ENCODE results near the gene SHQ1.
"Not testable (repeated sequence)": the region's sequence is repeated elsewhere in the genome, so short reads cannot be mapped to it uniquely, and the experiment has no call there.

The SHQ1 gene

GRCh38 chr3:72721683-72722381, 126.4 kb downstream of the SHQ1 start:
- H3K36me3 Mint-ChIP-seq (ENCODE audit: low read depth), result no peaks in the 10 kb centered on the region
- DNase-seq (ENCODE audit: low spot score), result no peak
- H3K9me3 Mint-ChIP-seq, result no peaks in the 10 kb centered on the region
- no peak overlapping the region for H3K27ac Mint-ChIP-seq
- H3K27me3 Mint-ChIP-seq (ENCODE audit: low read depth), result peaks cover 2% of the 10 kb centered on the region
- peaks cover 8% of the 10 kb centered on the region for H3K4me1 Mint-ChIP-seq (ENCODE audit: low read depth)
- H3K4me3 Mint-ChIP-seq, result no peak overlapping the region

GRCh38 chr3:72720566-72720965, 127.7 kb downstream of the SHQ1 start:
- H3K27me3 Mint-ChIP-seq (ENCODE audit: low read depth), result peaks cover 2% of the 10 kb centered on the region
- H3K4me1 Mint-ChIP-seq (ENCODE audit: low read depth), result peaks cover 8% of the 10 kb centered on the region
- no peaks in the 10 kb centered on the region for H3K9me3 Mint-ChIP-seq
- H3K4me3 Mint-ChIP-seq, result no peak overlapping the region
- DNase-seq (ENCODE audit: low spot score), result no peak
- no peak overlapping the region for H3K27ac Mint-ChIP-seq
- no peaks in the 10 kb centered on the region for H3K36me3 Mint-ChIP-seq (ENCODE audit: low read depth)

GRCh38 chr3:72719137-72719536, 129.1 kb downstream of the SHQ1 start:
- Mint-ChIP-seq H3K9me3 (no peaks in the 10 kb centered on the region), H3K27me3 (ENCODE audit: low read depth) (peaks cover 5% of the 10 kb centered on the region), H3K4me1 (ENCODE audit: low read depth) (peaks cover 8% of the 10 kb centered on the region), H3K27ac (no peak overlapping the region), H3K36me3 (ENCODE audit: low read depth) (no peaks in the 10 kb centered on the region), H3K4me3 (no peak overlapping the region)
- DNase-seq (ENCODE audit: low spot score), result no peak

- H3K27me3 Mint-ChIP-seq (ENCODE audit: low read depth); DNase-seq (ENCODE audit: low spot score); H3K9me3 Mint-ChIP-seq; H3K36me3 Mint-ChIP-seq (ENCODE audit: low read depth); H3K4me1 Mint-ChIP-seq (ENCODE audit: low read depth); H3K4me3 Mint-ChIP-seq; H3K27ac Mint-ChIP-seq: not testable (repeated sequence)
These were observed 134.1 kb downstream of the SHQ1 start for GRCh38 chr3:72714135-72714534.

- H3K4me1 Mint-ChIP-seq (ENCODE audit: low read depth); H3K9me3 Mint-ChIP-seq; H3K36me3 Mint-ChIP-seq (ENCODE audit: low read depth); H3K27ac Mint-ChIP-seq; DNase-seq (ENCODE audit: low spot score); H3K4me3 Mint-ChIP-seq; H3K27me3 Mint-ChIP-seq (ENCODE audit: low read depth): not testable (repeated sequence)
These were observed 137.8 kb downstream of the SHQ1 start for GRCh38 chr3:72710471-72710870.

- no peaks in the 10 kb centered on the region for H3K4me1 Mint-ChIP-seq (ENCODE audit: low read depth)
- DNase-seq (ENCODE audit: low spot score), result no peak
- H3K36me3 Mint-ChIP-seq (ENCODE audit: low read depth), result no peaks in the 10 kb centered on the region
- H3K9me3 Mint-ChIP-seq, result no peaks in the 10 kb centered on the region
- no peak overlapping the region for H3K4me3 Mint-ChIP-seq
- H3K27me3 Mint-ChIP-seq (ENCODE audit: low read depth), result peaks cover 4% of the 10 kb centered on the region
- no peak overlapping the region for H3K27ac Mint-ChIP-seq
These were observed 139.8 kb downstream of the SHQ1 start for GRCh38 chr3:72708441-72708840.

- Mint-ChIP-seq H3K27ac (no peak overlapping the region), H3K36me3 (ENCODE audit: low read depth) (no peaks in the 10 kb centered on the region), H3K9me3 (no peaks in the 10 kb centered on the region), H3K27me3 (ENCODE audit: low read depth) (peaks cover 2% of the 10 kb centered on the region), H3K4me3 (no peak overlapping the region), H3K4me1 (ENCODE audit: low read depth) (no peaks in the 10 kb centered on the region)
- DNase-seq (ENCODE audit: low spot score), result no peak
These were observed 145.2 kb downstream of the SHQ1 start for GRCh38 chr3:72702997-72703396.

GRCh38 chr3:72702390-72702789, 145.9 kb downstream of the SHQ1 start:
- DNase-seq (ENCODE audit: low spot score), result no peak
- peaks cover 4% of the 10 kb centered on the region for H3K27me3 Mint-ChIP-seq (ENCODE audit: low read depth)
- H3K36me3 Mint-ChIP-seq (ENCODE audit: low read depth), result no peaks in the 10 kb centered on the region
- H3K27ac Mint-ChIP-seq, result no peak overlapping the region
- no peaks in the 10 kb centered on the region for H3K9me3 Mint-ChIP-seq
- H3K4me3 Mint-ChIP-seq, result no peak overlapping the region
- H3K4me1 Mint-ChIP-seq (ENCODE audit: low read depth), result no peaks in the 10 kb centered on the region

- Mint-ChIP-seq H3K27ac (no peak overlapping the region), H3K36me3 (ENCODE audit: low read depth) (no peaks in the 10 kb centered on the region), H3K27me3 (ENCODE audit: low read depth) (peaks cover 6% of the 10 kb centered on the region), H3K4me3 (no peak overlapping the region), H3K9me3 (no peaks in the 10 kb centered on the region), H3K4me1 (ENCODE audit: low read depth) (no peaks in the 10 kb centered on the region)
- DNase-seq (ENCODE audit: low spot score), result no peak
These were observed 148.1 kb downstream of the SHQ1 start for GRCh38 chr3:72700106-72700505.

GRCh38 chr3:72699631-72700030, 148.6 kb downstream of the SHQ1 start:
- Mint-ChIP-seq H3K27me3 (ENCODE audit: low read depth) (peaks cover 6% of the 10 kb centered on the region), H3K4me3 (no peak overlapping the region), H3K36me3 (ENCODE audit: low read depth) (no peaks in the 10 kb centered on the region), H3K9me3 (no peaks in the 10 kb centered on the region), H3K27ac (no peak overlapping the region), H3K4me1 (ENCODE audit: low read depth) (no peaks in the 10 kb centered on the region)
- no peak for DNase-seq (ENCODE audit: low spot score)

All from T-helper 2 cell treated with Interferon-gamma antibody and Interleukin-4, amounts not matched to agents 5 μg/mL and 100 μg/mL, for 36 hours (primary cell).